Activated T-cell treated with anti-CD3 and anti-CD28 coated beads, Interleukin-2, amount 50 U/mL, for 72 hours (primary cell): ENCODE results near the gene CYB5R4. TPM values are rescaled to one million over a fixed set of nuclear protein-coding genes. Genes with fewer than 3 reads are reported as not detected.
"Not testable (repeated sequence)": the region's sequence is repeated elsewhere in the genome, so short reads cannot be mapped to it uniquely, and the experiment has no call there.

ENCODE experiments used
- ATAC-seq, 2 donors: fragments of 150-1000 bp; cut with Tn5 transposase; replicated peaks in 1 of 2; 2 replicates each; pipeline ENCODE4 v1.10.0; 2021; ENCODE audit warnings: moderate library complexity in 2 of 2, mild to moderate bottlenecking in 1 of 2
- DNase-seq, 2 donors: peaks; one replicate each; pipeline ENCODE4 v3.0.0; 2021 to 2022; ENCODE audit warnings: mixed read lengths in 1 of 2
- H3K27ac Mint-ChIP-seq: one replicate; pipeline ENCODE4 v1.8.0; 2022; ENCODE audit warnings: mild to moderate bottlenecking, moderate library complexity, mixed read lengths
- H3K27me3 Mint-ChIP-seq: one replicate; pipeline ENCODE4 v1.8.0; 2022; ENCODE audit warnings: low read depth, mixed read lengths
- H3K36me3 Mint-ChIP-seq, 2 donors: one replicate each; pipeline ENCODE4 v1.8.0; 2022; ENCODE audit warnings: mixed read lengths in 2 of 2, mild to moderate bottlenecking in 1 of 2; ENCODE audit not compliant: insufficient read depth in 2 of 2
- H3K4me1 Mint-ChIP-seq: one replicate; pipeline ENCODE4 v1.8.0; 2022; ENCODE audit warnings: low read depth, mixed read lengths
- H3K4me3 Mint-ChIP-seq, 2 donors: one replicate each; pipeline ENCODE4 v1.8.0; 2022; ENCODE audit warnings: mild to moderate bottlenecking in 2 of 2, mixed read lengths in 2 of 2, moderate library complexity in 2 of 2
- H3K9me3 Mint-ChIP-seq, 2 donors: one replicate each; pipeline ENCODE4 v1.8.0; 2022; ENCODE audit warnings: mixed read lengths in 2 of 2
- total RNA-seq, 2 donors: library from RNA; stranded (reverse); gene quantifications; one replicate each; pipeline ENCODE4 v1.2.3, GENCODE V29; 2022

CYB5R4 gene
- total RNA-seq, 2 donors from 2014 or later = 26.7 to 32.0 TPM

- not testable (repeated sequence) for H3K4me1 Mint-ChIP-seq, DNase-seq, H3K27ac Mint-ChIP-seq, ATAC-seq, H3K4me3 Mint-ChIP-seq, H3K27me3 Mint-ChIP-seq
- peaks cover 24 to 25% of the 10 kb centered on the region in 2 donors for H3K9me3 Mint-ChIP-seq
- H3K36me3 Mint-ChIP-seq = peaks cover 17 to 18% of the 10 kb centered on the region in 2 donors
Measured at GRCh38 chr6:83947983-83948382, 88.5 kb downstream of the CYB5R4 start.

DNA sequence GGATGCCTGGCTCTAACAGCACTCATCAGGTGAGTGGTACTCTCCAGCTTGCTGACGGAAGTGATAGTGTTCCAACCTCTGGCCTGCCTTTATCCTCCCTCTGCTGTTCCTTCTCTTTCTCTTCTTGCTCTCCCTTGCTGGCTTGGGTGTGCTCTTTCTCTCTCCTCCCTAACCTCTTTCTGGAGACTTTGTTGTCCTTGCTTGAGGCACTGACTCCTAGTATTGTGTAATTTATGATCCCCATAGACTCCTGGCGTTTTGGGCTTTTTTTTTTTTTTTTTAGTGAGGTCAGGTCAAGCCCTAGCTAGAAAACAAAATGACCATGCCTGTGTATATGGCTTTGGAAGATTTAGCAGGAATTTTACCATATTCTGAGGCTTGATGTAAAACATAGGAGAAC, 89.4 kb downstream of the CYB5R4 start:
- H3K27ac Mint-ChIP-seq = peak overlapping the region; percentile 24
- ATAC-seq (no peak), DNase-seq (no peak)
- peaks cover 10 to 11% of the 10 kb centered on the region in 2 donors for H3K36me3 Mint-ChIP-seq
- peaks cover 17 to 19% of the 10 kb centered on the region in 2 donors for H3K9me3 Mint-ChIP-seq
- no peak overlapping the region for H3K4me3 Mint-ChIP-seq
- no peaks in the 10 kb centered on the region for H3K27me3 Mint-ChIP-seq
- H3K4me1 Mint-ChIP-seq = no peaks in the 10 kb centered on the region

- H3K27ac Mint-ChIP-seq, ATAC-seq, DNase-seq, H3K27me3 Mint-ChIP-seq, H3K4me1 Mint-ChIP-seq, H3K4me3 Mint-ChIP-seq, H3K9me3 Mint-ChIP-seq: not testable (repeated sequence)
- H3K36me3 Mint-ChIP-seq = peaks cover 10 to 12% of the 10 kb centered on the region in 2 donors
Measured at GRCh38 chr6:83951423-83951822, 91.9 kb downstream of the CYB5R4 start.

GRCh38 chr6:83952830-83953229, 93.3 kb downstream of the CYB5R4 start:
- H3K4me1 Mint-ChIP-seq = no peaks in the 10 kb centered on the region
- ATAC-seq (no peak), DNase-seq (no peak)
- no peak overlapping the region for H3K27ac Mint-ChIP-seq
- no peaks in the 10 kb centered on the region for H3K27me3 Mint-ChIP-seq
- peaks cover 10 to 13% of the 10 kb centered on the region in 2 donors for H3K36me3 Mint-ChIP-seq
- no peak overlapping the region for H3K4me3 Mint-ChIP-seq
- H3K9me3 Mint-ChIP-seq = peaks cover 0 to 2% of the 10 kb centered on the region in 2 donors

DNA sequence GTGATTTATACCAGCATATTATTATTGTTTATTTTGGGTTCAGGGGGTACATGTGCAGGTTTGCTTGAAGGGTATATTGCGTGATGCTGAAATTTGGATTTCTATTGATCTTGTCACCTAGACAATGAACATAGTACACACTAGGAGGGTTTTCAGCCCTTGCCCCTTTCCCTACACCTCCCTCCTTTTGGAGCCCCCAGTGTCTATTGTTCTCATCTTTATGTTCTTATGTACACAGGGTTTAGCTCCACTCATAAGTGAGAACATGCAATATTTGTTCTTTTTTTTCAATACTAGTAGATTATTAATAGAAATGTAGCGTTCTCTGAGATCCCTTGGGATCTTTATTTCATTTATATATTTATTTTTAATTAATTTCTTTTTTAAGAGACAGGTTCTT, 94.9 kb downstream of the CYB5R4 start:
- Mint-ChIP-seq H3K9me3 (peaks cover 2 to 3% of the 10 kb centered on the region in 2 donors), H3K36me3 (peaks cover 10 to 18% of the 10 kb centered on the region in 2 donors), H3K27ac (no peak overlapping the region), H3K27me3 (no peaks in the 10 kb centered on the region), H3K4me1 (no peaks in the 10 kb centered on the region), H3K4me3 (no peak overlapping the region)
- ATAC-seq = no peak
- no peak for DNase-seq

DNA sequence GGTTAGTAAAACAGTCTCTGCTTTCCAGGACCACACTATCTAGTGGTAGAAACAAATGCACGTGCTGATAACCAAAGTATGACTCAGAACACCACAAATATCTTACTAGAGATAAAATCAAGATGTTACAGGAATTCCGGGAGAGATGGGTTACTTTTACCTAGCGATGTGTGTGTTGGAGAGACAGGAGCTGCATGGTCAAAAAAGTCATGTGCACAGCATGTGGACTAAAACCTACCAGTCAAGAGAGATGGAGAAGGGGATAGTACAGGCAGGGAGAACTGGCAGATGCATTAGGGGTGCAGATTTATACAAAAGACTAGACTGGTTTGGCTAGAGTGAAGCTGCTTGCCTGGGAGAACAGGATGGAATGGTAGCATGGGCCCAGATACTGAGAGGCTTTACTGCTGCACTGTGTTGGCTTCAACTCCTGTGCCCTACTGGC, 98.8 kb downstream of the CYB5R4 start:
- DNase-seq (no peak), ATAC-seq (no peak)
- Mint-ChIP-seq H3K4me3 (no peak overlapping the region), H3K27me3 (no peaks in the 10 kb centered on the region), H3K27ac (no peak overlapping the region), H3K4me1 (no peaks in the 10 kb centered on the region), H3K9me3 (peaks cover 0 to 3% of the 10 kb centered on the region in 2 donors), H3K36me3 (peaks cover 16 to 26% of the 10 kb centered on the region in 2 donors)

DNA sequence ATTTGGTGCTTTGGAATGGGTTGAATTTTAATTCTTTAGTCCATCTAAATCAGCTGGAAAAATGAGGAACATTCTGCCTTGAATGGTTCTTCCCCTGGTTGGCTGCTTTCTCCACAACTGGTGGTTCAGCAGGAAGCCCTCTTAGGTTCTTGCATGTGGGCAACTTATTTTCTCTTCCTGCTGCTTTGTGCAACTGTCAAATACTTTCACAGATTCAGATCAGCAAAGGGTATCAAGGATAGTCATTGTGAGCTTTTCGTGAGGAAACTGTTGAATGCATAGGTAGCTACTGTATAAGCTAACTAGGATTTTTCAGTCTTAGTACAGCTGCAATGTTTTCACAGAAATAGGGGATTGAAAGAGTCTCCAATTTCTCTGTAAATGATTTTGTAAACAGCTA, 101.2 kb downstream of the CYB5R4 start:
- no peak for ATAC-seq
- Mint-ChIP-seq H3K9me3 (peaks cover 5 to 10% of the 10 kb centered on the region in 2 donors), H3K4me1 (no peaks in the 10 kb centered on the region), H3K27ac (no peak overlapping the region), H3K27me3 (no peaks in the 10 kb centered on the region), H3K36me3 (peaks cover 26 to 33% of the 10 kb centered on the region in 2 donors), H3K4me3 (no peak overlapping the region)
- DNase-seq = no peak

GRCh38 chr6:83962582-83962981, 103.1 kb downstream of the CYB5R4 start:
- H3K27ac Mint-ChIP-seq = no peak overlapping the region
- DNase-seq = no peak

GRCh38 chr6:83966539-83966938, 107.0 kb downstream of the CYB5R4 start:
- H3K4me3 Mint-ChIP-seq = no peak overlapping the region
- H3K9me3 Mint-ChIP-seq = peaks cover 11 to 17% of the 10 kb centered on the region in 2 donors
- H3K27ac Mint-ChIP-seq = no peak overlapping the region
- DNase-seq (no peak), ATAC-seq (no peak)
- no peaks in the 10 kb centered on the region for H3K4me1 Mint-ChIP-seq
- no peaks in the 10 kb centered on the region for H3K27me3 Mint-ChIP-seq
- peaks cover 17 to 21% of the 10 kb centered on the region in 2 donors for H3K36me3 Mint-ChIP-seq

More at GRCh38 chr6:83962582-83962981, 103.1 kb downstream of the CYB5R4 start:
- H3K9me3 Mint-ChIP-seq = peaks cover 11 to 13% of the 10 kb centered on the region in 2 donors
- no peak for ATAC-seq
- no peaks in the 10 kb centered on the region for H3K27me3 Mint-ChIP-seq
- H3K36me3 Mint-ChIP-seq = peaks cover 20 to 31% of the 10 kb centered on the region in 2 donors
- H3K4me1 Mint-ChIP-seq = no peaks in the 10 kb centered on the region
- no peak overlapping the region for H3K4me3 Mint-ChIP-seq

GRCh38 chr6:83970582-83970981, 111.1 kb downstream of the CYB5R4 start:
- H3K36me3 Mint-ChIP-seq = peaks cover 2 to 7% of the 10 kb centered on the region in 2 donors
- no peak overlapping the region for H3K4me3 Mint-ChIP-seq
- H3K9me3 Mint-ChIP-seq = peaks cover 7 to 8% of the 10 kb centered on the region in 2 donors
- H3K27ac Mint-ChIP-seq = no peak overlapping the region
- no peaks in the 10 kb centered on the region for H3K4me1 Mint-ChIP-seq
- no peaks in the 10 kb centered on the region for H3K27me3 Mint-ChIP-seq
- ATAC-seq (no peak), DNase-seq (no peak)

DNA sequence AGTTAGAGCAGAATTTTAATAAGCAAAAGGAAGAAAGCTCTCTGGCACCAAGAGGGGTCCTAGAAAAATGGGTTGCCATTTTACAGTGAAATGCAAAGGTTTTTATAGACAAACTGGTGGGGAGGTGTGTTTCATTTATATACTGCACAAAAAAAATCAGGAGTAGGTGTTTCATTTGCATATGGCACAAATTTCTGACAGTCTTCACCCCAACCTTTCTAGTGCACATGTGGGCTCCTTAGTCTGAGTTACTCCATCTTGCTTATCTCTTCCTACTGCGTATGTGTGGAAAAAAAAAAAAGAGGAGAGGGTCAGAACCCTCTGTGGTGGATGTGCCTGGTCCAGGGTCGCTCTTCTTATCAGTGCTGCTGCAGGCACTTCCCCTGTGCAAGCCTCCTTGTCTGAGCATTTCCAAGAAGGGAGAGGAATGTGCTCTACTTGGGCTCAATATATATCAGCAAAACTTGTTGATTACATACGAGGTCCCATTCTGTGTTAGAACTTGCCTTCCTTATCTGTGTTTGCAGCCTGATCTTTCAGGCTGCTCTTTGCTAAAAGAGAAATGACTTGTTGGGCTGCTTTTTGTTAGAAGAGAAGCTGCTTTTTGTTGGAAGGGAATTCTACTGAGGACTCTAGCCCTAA, 115.0 kb downstream of the CYB5R4 start:
- no peaks in the 10 kb centered on the region for H3K4me1 Mint-ChIP-seq
- H3K36me3 Mint-ChIP-seq = peaks cover under 1 to 1% of the 10 kb centered on the region in 2 donors
- no peak overlapping the region for H3K27ac Mint-ChIP-seq
- DNase-seq (no peak), ATAC-seq (no peak)
- no peaks in the 10 kb centered on the region for H3K27me3 Mint-ChIP-seq
- H3K4me3 Mint-ChIP-seq = no peak overlapping the region
- H3K9me3 Mint-ChIP-seq = peaks cover under 1 to 3% of the 10 kb centered on the region in 2 donors

DNA sequence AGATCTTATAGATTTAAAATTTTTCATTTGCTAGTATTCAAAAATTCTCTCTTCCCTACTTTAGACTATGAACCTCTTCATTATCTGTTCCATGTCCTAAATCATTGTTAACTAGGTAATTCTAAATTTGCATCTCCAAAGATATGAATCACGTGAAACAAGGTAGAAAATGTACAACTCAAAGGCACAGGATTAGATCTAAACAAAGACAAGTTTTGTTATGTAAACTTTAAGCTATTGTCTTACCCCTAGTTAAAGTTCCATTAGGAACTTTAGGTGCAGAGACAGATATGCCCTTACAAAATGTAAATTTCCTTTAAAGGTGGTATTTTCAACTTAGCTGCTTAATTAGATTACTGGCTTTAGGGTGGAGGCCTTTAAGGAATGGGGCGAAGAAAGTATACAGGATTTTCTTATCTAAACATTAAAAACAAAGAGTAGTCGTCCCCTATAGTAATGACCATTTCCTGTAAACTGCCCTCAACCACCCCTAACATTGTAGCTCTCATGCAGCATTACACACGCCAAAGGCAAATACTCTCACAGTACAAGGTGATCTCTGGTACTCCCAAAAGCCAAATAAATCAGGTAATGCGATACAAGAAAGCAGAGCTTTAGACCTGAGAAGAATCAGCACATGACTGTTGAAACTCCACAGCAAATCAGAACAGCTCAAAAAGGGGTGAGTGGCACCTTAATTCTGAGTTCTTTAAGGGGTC, 116.7 kb downstream of the CYB5R4 start:
- ATAC-seq = no peak
- Mint-ChIP-seq H3K27ac (no peak overlapping the region), H3K4me3 (no peak overlapping the region), H3K36me3 (peaks cover 0 to 1% of the 10 kb centered on the region in 2 donors), H3K27me3 (no peaks in the 10 kb centered on the region), H3K9me3 (peaks cover 0 to 2% of the 10 kb centered on the region in 2 donors), H3K4me1 (no peaks in the 10 kb centered on the region)
- no peak for DNase-seq

GRCh38 chr6:83976871-83977270, 117.4 kb downstream of the CYB5R4 start:
- no peaks in the 10 kb centered on the region for H3K27me3 Mint-ChIP-seq
- no peak for ATAC-seq
- H3K27ac Mint-ChIP-seq = no peak overlapping the region
- H3K4me3 Mint-ChIP-seq = no peak overlapping the region
- H3K4me1 Mint-ChIP-seq = no peaks in the 10 kb centered on the region
- H3K9me3 Mint-ChIP-seq = peaks cover 0 to 2% of the 10 kb centered on the region in 2 donors
- DNase-seq = no peak
- H3K36me3 Mint-ChIP-seq = peaks cover 0 to 1% of the 10 kb centered on the region in 2 donors
